VCaP (cell line): ENCODE data around the gene ZMYND8.
"Not testable (repeated sequence)": the region's sequence is repeated elsewhere in the genome, so short reads cannot be mapped to it uniquely, and the experiment has no call there.

Source experiments
- H3K27ac ChIP-seq: fragments of 450-650 bp; 2 replicates; pipeline ENCODE4 v1.5.1; 2017
- TF ChIP-seq, protein P1 (sequence below): fragments of 450-650 bp; conservative IDR thresholded peaks from 2 replicates; pipeline ENCODE4 v1.5.1; 2017; ENCODE audit warnings: mild to moderate bottlenecking, moderate library complexity

ZMYND8 gene

DNA sequence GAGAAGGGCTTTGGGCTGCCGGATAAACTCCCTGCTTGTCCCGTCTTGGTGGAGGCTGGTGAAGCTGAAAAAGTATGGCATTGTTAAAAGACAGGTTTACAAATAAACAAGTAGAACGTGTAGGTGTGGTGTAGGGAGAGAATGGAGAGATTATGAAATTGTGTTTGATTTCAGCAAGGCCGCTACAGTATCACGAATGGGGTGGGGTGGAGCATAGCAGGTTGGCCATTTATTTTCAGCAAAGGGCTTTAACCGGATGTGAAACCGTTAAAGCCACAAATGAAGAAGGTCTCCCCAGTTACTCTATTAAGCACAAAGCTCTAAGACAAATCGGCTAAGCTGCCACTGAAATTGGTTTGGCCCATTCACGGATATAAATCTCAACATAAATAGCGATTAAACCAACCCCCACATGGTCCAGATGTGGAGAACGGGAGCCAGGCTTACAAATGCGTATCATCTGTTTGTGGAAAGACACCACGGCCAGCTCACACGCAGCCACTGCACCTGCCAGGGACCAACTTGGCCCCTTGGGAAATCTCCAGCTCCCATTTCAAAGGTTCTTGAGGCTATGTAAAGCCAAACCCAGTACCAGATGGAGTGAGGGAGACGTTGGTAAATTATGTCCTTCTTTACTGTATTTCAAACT, 94.0 kb downstream of the ZMYND8 start:
- TF ChIP-seq, protein P1, sequence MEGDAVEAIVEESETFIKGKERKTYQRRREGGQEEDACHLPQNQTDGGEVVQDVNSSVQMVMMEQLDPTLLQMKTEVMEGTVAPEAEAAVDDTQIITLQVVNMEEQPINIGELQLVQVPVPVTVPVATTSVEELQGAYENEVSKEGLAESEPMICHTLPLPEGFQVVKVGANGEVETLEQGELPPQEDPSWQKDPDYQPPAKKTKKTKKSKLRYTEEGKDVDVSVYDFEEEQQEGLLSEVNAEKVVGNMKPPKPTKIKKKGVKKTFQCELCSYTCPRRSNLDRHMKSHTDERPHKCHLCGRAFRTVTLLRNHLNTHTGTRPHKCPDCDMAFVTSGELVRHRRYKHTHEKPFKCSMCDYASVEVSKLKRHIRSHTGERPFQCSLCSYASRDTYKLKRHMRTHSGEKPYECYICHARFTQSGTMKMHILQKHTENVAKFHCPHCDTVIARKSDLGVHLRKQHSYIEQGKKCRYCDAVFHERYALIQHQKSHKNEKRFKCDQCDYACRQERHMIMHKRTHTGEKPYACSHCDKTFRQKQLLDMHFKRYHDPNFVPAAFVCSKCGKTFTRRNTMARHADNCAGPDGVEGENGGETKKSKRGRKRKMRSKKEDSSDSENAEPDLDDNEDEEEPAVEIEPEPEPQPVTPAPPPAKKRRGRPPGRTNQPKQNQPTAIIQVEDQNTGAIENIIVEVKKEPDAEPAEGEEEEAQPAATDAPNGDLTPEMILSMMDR, result no peak
- no peak overlapping the region; the same call in 1 of the 2 replicates for H3K27ac ChIP-seq

DNA sequence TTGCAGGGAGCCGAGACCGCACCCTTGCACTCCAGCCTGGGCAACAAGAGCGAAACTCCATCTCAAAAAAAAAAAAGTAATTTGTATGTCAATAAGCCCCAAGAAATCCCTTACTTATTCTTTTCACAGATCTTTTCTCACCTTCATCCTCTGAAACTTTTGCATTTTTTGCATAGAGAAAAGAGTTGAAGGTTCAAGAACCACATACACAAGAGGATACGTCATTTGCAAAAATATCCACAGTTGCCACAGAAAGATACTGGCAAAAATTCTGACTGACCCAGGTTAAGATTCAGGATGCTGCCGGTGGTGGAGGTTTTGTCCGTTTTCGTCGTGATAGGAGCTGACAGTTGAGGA, 94.5 kb downstream of the ZMYND8 start:
- TF ChIP-seq, protein P1, result no peak
- no peak overlapping the region; the same call in 1 of the 2 replicates for H3K27ac ChIP-seq

DNA sequence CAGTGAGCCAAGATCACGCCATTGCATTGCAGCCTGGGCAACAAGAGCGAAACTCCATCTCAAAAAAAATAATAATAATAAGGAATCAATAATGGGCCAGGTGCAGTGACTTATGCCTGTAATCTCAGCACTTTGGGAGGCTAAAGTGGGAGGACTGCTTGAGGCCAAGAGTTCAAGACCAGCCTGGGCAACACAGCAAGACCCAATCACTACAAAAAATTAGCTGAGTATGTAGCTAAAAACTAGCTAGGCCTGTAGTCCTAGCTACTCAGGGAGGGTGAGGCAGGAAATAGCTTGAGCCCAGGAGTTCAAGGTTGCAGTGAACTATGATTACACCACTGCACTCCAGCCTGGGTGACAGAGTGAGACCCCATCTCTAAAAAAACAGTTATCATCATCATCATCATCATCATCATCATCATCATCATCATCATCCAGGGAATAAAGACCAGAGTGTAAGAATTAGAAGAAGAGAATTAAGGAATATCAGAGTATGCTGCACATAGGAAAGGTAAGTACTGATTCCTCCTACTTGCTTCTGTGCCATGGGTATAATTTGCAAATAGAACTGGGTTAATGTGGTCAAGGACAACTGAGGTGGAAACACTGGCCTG, 95.2 kb downstream of the ZMYND8 start:
- not testable (repeated sequence) for H3K27ac ChIP-seq

DNA sequence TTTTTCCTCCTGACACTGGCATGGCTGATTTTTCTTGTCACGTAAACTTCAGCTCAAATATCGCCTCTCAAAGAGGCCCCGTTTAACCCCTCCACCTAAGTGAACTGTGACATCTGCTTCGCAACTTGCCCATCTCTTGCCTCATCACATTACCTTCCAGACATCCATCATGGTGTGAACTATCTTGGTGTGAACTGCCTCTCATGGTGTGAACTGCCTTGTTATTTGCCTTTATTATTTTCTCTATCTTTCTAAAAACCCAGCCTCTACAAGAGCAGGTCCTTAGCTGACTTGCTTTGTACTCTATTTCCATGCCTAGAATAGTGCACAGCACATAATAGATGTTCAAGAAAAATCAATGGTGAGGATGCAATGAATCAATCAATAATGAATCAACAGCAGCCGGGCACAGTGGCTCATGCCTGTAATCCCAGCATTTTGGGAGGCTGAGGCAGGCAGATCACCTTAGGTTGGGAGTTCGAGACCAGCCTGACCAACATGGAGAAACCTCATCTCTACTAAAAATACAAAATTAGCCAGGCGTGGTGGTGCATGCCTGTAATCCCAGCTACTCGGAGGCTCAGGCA, 95.9 kb downstream of the ZMYND8 start:
- H3K27ac ChIP-seq, result not testable (repeated sequence)

DNA sequence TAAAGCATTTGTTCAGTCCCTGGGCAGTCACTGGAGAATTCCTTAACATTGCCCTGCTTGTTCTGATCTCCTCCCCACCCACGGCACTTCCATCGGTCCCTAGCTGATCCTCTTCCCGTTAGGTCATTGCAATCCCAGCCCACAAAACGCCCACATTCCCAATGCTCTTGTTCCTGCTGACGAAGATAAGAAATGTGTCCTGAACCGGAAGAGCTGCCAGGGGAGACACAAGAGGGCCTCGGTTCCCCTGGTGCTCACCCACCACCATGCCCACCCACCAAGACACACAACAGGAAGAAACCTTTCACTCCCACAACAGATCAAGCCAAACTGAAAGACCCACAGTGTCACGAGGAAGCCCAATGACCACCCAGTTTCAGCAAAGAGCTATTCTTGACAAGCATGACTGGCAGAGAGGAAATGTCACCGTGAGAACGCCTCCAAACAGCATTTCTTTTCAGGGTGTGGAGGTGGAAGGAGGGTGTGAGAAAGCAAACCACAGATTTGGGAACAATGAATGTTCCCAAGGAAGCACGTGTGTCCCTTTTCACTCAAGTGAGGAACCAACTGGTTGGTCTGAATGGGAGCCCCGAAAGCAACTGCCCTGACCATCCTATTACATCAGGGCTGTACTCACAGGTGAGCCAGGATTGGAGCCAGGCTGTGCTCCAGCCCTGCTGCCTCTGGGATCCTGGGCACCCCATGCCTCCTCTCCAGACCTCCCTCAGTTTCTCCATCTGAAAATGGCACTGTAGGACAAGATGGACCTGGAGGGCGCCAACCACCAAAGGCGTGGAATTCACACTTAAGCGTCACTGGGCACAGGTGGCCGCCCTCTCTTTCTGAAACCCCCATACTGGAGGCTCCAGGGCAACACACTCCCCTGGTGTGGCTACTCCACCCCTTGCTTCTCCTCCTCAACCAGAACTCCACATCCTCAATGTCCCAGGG, 97.5 kb downstream of the ZMYND8 start:
- H3K27ac ChIP-seq, result peak overlapping the region; percentile 20
- TF ChIP-seq, protein P1, result no peak

DNA sequence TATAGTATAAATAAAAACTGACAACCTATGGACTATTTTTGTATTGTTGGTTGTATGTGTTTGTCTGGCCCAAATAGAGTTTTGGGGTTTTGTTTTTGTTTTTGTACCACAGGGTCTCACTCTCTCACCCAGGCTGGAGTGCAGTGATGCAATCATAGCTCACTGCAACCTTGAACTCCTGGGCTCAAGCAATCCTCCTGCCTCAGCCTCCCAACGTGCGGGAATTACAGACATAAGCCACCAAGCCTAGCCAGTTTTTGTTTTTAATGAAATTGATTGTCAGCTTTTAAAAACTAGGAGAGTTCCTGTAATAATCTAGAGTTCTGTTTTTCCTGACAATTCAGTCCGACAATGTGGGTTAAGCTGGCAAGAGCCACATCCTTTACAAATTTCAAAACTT, 98.7 kb downstream of the ZMYND8 start:
- TF ChIP-seq, protein P1, result no peak
- peak overlapping the region; percentile 20 for H3K27ac ChIP-seq

DNA sequence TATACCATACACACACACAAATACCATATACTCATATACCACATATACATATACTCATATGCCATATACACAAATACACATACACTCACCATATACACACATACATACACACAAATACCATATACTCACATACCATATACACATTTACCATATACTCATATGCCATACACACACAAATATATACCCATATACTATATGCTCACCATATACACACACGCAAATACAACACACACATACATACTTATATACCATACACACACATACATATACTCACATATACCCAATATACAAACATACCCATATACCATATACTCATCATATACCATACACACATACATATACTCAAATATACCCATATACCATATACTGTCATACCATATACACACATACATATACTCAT, 99.2 kb downstream of the ZMYND8 start:
- TF ChIP-seq, protein P1, result no peak
- H3K27ac ChIP-seq, result peak overlapping the region; percentile 21; the same call in 1 of the 2 replicates

DNA sequence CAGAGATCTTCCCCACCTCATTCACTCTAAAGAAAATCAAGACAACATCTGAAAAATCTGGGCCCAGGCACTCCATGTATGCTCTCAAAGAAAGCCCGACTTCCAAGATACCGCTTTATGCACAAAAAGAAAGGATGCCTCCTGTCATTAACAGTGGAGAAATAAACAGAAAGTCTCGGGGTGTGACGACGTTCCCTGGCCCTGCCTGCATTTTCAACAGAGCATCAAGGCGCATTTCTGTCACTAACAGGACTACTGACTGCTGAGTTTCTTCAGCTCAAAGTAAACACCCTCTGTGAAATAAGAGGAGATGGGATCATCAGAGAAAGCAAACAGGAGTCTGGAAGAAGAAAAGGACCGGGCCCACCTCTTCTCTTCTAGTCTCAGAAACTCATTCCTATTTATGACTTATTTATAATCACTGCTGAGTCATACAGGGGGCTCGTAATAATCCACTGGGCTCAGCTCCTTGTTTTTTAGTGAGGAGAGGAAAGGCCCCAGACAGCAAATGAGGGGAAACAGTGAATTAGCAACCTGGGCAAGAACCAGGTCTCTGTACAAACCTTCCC, 99.7 kb downstream of the ZMYND8 start:
- peak overlapping the region; percentile 21; the same call in 1 of the 2 replicates for H3K27ac ChIP-seq
- TF ChIP-seq, protein P1, result no peak
